ENCODE results near the gene FRMD4B.

DNA sequence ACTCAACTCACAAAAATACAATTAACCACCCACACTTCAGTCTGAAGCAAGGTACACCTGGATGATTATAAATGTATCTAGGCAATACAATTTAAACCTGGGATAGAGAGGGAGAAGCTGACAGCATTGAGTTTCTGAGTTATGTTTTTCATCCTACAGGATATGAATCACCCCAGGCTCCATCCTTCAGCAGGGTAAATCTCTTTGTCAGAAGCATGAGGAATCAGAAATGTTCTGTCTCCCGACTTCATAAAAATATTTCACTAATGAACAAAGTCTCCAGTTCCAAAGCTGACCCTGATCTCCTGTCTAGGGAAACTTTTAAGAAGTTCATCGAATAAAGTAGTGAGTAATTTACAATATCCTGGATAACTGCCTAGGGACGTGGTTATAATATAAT is 25.5 kb upstream of the FRMD4B start:
- TF ChIP-seq, protein P1, sequence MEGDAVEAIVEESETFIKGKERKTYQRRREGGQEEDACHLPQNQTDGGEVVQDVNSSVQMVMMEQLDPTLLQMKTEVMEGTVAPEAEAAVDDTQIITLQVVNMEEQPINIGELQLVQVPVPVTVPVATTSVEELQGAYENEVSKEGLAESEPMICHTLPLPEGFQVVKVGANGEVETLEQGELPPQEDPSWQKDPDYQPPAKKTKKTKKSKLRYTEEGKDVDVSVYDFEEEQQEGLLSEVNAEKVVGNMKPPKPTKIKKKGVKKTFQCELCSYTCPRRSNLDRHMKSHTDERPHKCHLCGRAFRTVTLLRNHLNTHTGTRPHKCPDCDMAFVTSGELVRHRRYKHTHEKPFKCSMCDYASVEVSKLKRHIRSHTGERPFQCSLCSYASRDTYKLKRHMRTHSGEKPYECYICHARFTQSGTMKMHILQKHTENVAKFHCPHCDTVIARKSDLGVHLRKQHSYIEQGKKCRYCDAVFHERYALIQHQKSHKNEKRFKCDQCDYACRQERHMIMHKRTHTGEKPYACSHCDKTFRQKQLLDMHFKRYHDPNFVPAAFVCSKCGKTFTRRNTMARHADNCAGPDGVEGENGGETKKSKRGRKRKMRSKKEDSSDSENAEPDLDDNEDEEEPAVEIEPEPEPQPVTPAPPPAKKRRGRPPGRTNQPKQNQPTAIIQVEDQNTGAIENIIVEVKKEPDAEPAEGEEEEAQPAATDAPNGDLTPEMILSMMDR (IDR thresholded peaks at IDR 0.05): no peak
- TF ChIP-seq POLR2A (IDR thresholded peaks at IDR 0.05): no peak
- TF ChIP-seq EP300 (IDR thresholded peaks at IDR 0.05): no peak

Data from upper lobe of left lung (tissue), 4 donors.